GM18505 (cell line): ENCODE measurements around the gene LMNTD2.
A peak's percentile ranks its signal among the peaks of the same experiment; 100 is the strongest.

ENCODE experiments used
- ATAC-seq: cut with Tn5 transposase; IDR thresholded peaks from one replicate; pipeline ENCODE4 v1.9.1; 2021; ENCODE audit not compliant: unreplicated experiment
- POLR2A ChIP-seq: IDR thresholded peaks from 4 replicates; pipeline ENCODE4 v1.6.1; 2011; ENCODE audit warnings: borderline replicate concordance; ENCODE audit not compliant: insufficient read depth, insufficient read length; ENCODE audit errors: extremely low read depth

Gene LMNTD2

GRCh38 chr11:560305-561147 is at the start of gene LMNTD2, which contains the start of gene RASSF7:
LMNTD2 (minus strand) TSS chr11:560738; CDS start chr11:560716, 22 bp downstream.
RASSF7 (plus strand) TSS chr11:560970; CDS start chr11:561769, 799 bp downstream.
- peak; percentile 81 for TF ChIP-seq POLR2A
- peak; percentile 71 for ATAC-seq

- no peak for ATAC-seq
- no peak for TF ChIP-seq POLR2A
Observed at GRCh38 chr11:609341-609811, 48.8 kb upstream of the LMNTD2 start.

- ATAC-seq, result no peak
- TF ChIP-seq POLR2A, result no peak
Observed at GRCh38 chr11:608791-609251, 48.3 kb upstream of the LMNTD2 start.

GRCh38 chr11:607971-608659 is 47.6 kb upstream of the LMNTD2 start:
- no peak for TF ChIP-seq POLR2A
- no peak for ATAC-seq

- no peak for TF ChIP-seq POLR2A
- ATAC-seq, result no peak
Observed at GRCh38 chr11:607020-607780, 46.7 kb upstream of the LMNTD2 start.

GRCh38 chr11:606245-606644 is 45.7 kb upstream of the LMNTD2 start:
- TF ChIP-seq POLR2A, result no peak
- no peak for ATAC-seq

- no peak for ATAC-seq
- TF ChIP-seq POLR2A, result no peak
Observed at GRCh38 chr11:605286-606129, 45.0 kb upstream of the LMNTD2 start.

- no peak for TF ChIP-seq POLR2A
- ATAC-seq, result no peak
Observed at GRCh38 chr11:603154-603553, 42.6 kb upstream of the LMNTD2 start.

- TF ChIP-seq POLR2A, result no peak
- ATAC-seq, result no peak
Observed at GRCh38 chr11:601573-602245, 41.2 kb upstream of the LMNTD2 start.

GRCh38 chr11:598005-598680 is 37.6 kb upstream of the LMNTD2 start:
- no peak for ATAC-seq

GRCh38 chr11:597166-597725 is 36.7 kb upstream of the LMNTD2 start:
- no peak for ATAC-seq
- no peak for TF ChIP-seq POLR2A

More at GRCh38 chr11:598005-598680, 37.6 kb upstream of the LMNTD2 start:
- TF ChIP-seq POLR2A, result no peak
